WTC11 (cell line): ENCODE results near the gene FAM135A. TPM values are rescaled to one million over a fixed set of nuclear protein-coding genes. Genes with fewer than 3 reads are reported as not detected.
"Not testable (repeated sequence)": the region's sequence is repeated elsewhere in the genome, so short reads cannot be mapped to it uniquely, and the experiment has no call there.

Experiments used
- ATAC-seq: fragments of 200-7000 bp; cut with Tn5 transposase; 2 replicates; pipeline ENCODE4 v1.10.0; 2021; ENCODE audit warnings: mild to moderate bottlenecking, moderate library complexity
- CTCF ChIA-PET: fragments of 300-600 bp; sonication (Branson Sonifier 250); formaldehyde crosslinking; loops from one replicate; lab custom pipeline; 2021; ENCODE audit warnings: antibody characterized with exemption; lab: Charles Lee
- POLR2A ChIA-PET: fragments of 350-600 bp; sonication (Branson Sonifier 250); formaldehyde crosslinking; loops from one replicate; lab custom pipeline; 2021; ENCODE audit warnings: antibody characterized with exemption; lab: Charles Lee
- DNase-seq: peaks from one replicate; pipeline ENCODE4 v3.0.0; 2021; ENCODE audit warnings: low spot score
- H3K27ac Mint-ChIP-seq: 2 replicates; pipeline ENCODE4 v1.8.0; 2021; ENCODE audit warnings: mixed read lengths
- H3K27me3 Mint-ChIP-seq: 2 replicates; pipeline ENCODE4 v1.8.0; 2021; ENCODE audit warnings: low read depth, mild to moderate bottlenecking, moderate library complexity, mixed read lengths
- H3K36me3 Mint-ChIP-seq: 2 replicates; pipeline ENCODE4 v1.8.0; 2021; ENCODE audit warnings: mixed read lengths
- H3K4me1 Mint-ChIP-seq: 2 replicates; pipeline ENCODE4 v1.8.0; 2022; ENCODE audit warnings: mixed read lengths
- H3K4me3 Mint-ChIP-seq: 2 replicates; pipeline ENCODE4 v1.8.0; 2021; ENCODE audit warnings: mild to moderate bottlenecking, moderate library complexity, mixed read lengths
- H3K9me3 Mint-ChIP-seq: 2 replicates; pipeline ENCODE4 v1.8.0; 2021; ENCODE audit warnings: mixed read lengths
- ATF1 ChIP-seq: sonication (generic); formaldehyde crosslinking; IDR thresholded peaks from 2 replicates; pipeline ENCODE4 v1.8.1; 2023; ENCODE audit warnings: mild to moderate bottlenecking, moderate library complexity, missing genetic modification reagents
- ATF6 ChIP-seq: sonication (generic); formaldehyde crosslinking; IDR thresholded peaks from 2 replicates; pipeline ENCODE4 v1.8.1; 2023; ENCODE audit warnings: mild to moderate bottlenecking, missing genetic modification reagents
- E2F4 ChIP-seq: sonication (generic); formaldehyde crosslinking; IDR thresholded peaks from 2 replicates; pipeline ENCODE4 v1.8.1; 2022; ENCODE audit warnings: low read depth, mild to moderate bottlenecking, moderate library complexity, missing genetic modification reagents, borderline replicate concordance
- EMX1 ChIP-seq: fragments of 250-450 bp; sonication (Bioruptor Pico); IDR thresholded peaks from 2 replicates; pipeline ENCODE4 v1.8.0; 2021; ENCODE audit warnings: mild to moderate bottlenecking
- FOXJ3 ChIP-seq: sonication (generic); formaldehyde crosslinking; IDR thresholded peaks from 2 replicates; pipeline ENCODE4 v1.9.0; 2021; ENCODE audit warnings: missing genetic modification reagents, mild to moderate bottlenecking, borderline replicate concordance
- GTF2I ChIP-seq: fragments of 250-450 bp; sonication (Bioruptor Pico); conservative IDR thresholded peaks from 2 replicates; pipeline ENCODE4 v1.4.0; 2021; ENCODE audit warnings: mild to moderate bottlenecking
- HMGA2 ChIP-seq: fragments of 250-450 bp; sonication (Bioruptor Pico); IDR thresholded peaks from 2 replicates; pipeline ENCODE4 v1.4.0; 2021; ENCODE audit warnings: mild to moderate bottlenecking, moderate library complexity
- JAZF1 ChIP-seq: fragments of 250-450 bp; sonication (Bioruptor Pico); IDR thresholded peaks from 2 replicates; pipeline ENCODE4 v1.9.0; 2021; ENCODE audit warnings: moderate library complexity, mild to moderate bottlenecking, inconsistent platforms
- PRRX2 ChIP-seq: fragments of 250-450 bp; sonication (Bioruptor Pico); IDR thresholded peaks from 2 replicates; pipeline ENCODE4 v1.8.0; 2021; ENCODE audit warnings: mild to moderate bottlenecking
- RELA ChIP-seq: sonication (generic); formaldehyde crosslinking; IDR thresholded peaks from 2 replicates; pipeline ENCODE4 v1.8.1; 2022; ENCODE audit warnings: missing genetic modification reagents, mild to moderate bottlenecking, borderline replicate concordance
- RORB ChIP-seq: fragments of 250-450 bp; sonication (Bioruptor Pico); IDR thresholded peaks from 2 replicates; pipeline ENCODE4 v1.9.0; 2021; ENCODE audit warnings: mild to moderate bottlenecking
- ZNF138 ChIP-seq: sonication (generic); formaldehyde crosslinking; conservative IDR thresholded peaks from 2 replicates; pipeline ENCODE4 v1.8.1; 2022; ENCODE audit warnings: mild to moderate bottlenecking, moderate library complexity, missing genetic modification reagents
- ZNF396 ChIP-seq: fragments of 250-450 bp; sonication (Bioruptor Pico); IDR thresholded peaks from 2 replicates; pipeline ENCODE4 v1.8.0; 2021; ENCODE audit warnings: mild to moderate bottlenecking, moderate library complexity, borderline replicate concordance
- ZNF425 ChIP-seq: fragments of 250-450 bp; sonication (Bioruptor Pico); conservative IDR thresholded peaks from 2 replicates; pipeline ENCODE4 v1.9.0; 2021; ENCODE audit warnings: mild to moderate bottlenecking
- total RNA-seq: library from RNA; stranded (reverse); gene quantifications from 3 replicates; pipeline ENCODE4 v1.2.3, GENCODE V29; 2021
- TF ChIP-seq, protein P1 (sequence below): sonication (generic); formaldehyde crosslinking; IDR thresholded peaks from 2 replicates; pipeline ENCODE4 v1.8.0; 2023; ENCODE audit warnings: missing genetic modification reagents
- TF ChIP-seq, protein P2 (sequence below): sonication (generic); formaldehyde crosslinking; IDR thresholded peaks from 2 replicates; pipeline ENCODE4 v1.8.0; 2022; ENCODE audit warnings: missing genetic modification reagents
- TF ChIP-seq, protein P3 (sequence below): fragments of 250-450 bp; sonication (Bioruptor Pico); IDR thresholded peaks from 2 replicates; pipeline ENCODE4 v2.1.2; 2022; ENCODE audit warnings: mild to moderate bottlenecking, moderate library complexity

FAM135A gene
- total RNA-seq, 1 experiment from 2014 or later: 32.9 TPM

DNA sequence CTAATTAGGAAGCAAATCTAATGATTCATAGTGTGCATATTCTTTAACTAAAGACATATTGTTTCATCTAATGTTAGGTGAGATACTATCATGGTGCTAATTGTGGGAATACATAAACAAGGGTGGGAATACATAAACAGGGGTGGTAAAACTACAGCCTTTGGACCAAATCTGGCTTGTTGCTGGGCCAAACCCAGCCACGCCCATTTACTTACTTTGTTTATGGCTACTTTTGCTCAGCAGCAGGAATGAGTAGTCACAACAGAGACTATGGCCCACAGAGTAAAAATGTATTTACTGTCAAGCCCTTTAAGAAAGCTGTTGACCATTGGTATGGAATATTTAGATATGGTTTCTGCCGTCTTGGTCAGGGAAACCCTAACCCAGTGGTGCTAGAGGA is 31.7 kb downstream of the FAM135A start:
- Mint-ChIP-seq H3K27me3 (no peaks in the 10 kb centered on the region), H3K36me3 (peaks cover 71% of the 10 kb centered on the region), H3K27ac (no peak overlapping the region), H3K4me1 (0 out of 2 replicates have a peak, but pooled peaks cover 4% of the 10 kb centered on the region), H3K4me3 (no peak overlapping the region), H3K9me3 (peaks cover 58% of the 10 kb centered on the region)
- ChIA-PET POLR2A (no interaction called here), CTCF (no interaction called here)
- DNase-seq (no peak), ATAC-seq (no peak)
- TF ChIP-seq EMX1 (CRISPR knock-in tag): no peak
- TF ChIP-seq, protein P1, sequence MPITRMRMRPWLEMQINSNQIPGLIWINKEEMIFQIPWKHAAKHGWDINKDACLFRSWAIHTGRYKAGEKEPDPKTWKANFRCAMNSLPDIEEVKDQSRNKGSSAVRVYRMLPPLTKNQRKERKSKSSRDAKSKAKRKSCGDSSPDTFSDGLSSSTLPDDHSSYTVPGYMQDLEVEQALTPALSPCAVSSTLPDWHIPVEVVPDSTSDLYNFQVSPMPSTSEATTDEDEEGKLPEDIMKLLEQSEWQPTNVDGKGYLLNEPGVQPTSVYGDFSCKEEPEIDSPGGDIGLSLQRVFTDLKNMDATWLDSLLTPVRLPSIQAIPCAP (CRISPR knock-in tag): no peak
- no peak for TF ChIP-seq HMGA2 (CRISPR knock-in tag)
- no peak for TF ChIP-seq PRRX2 (CRISPR knock-in tag)
- no peak for TF ChIP-seq ATF6 (CRISPR knock-in tag)
- no peak for TF ChIP-seq RORB
- TF ChIP-seq, all 79 proteins: peak for 0

- DNase-seq, CTCF ChIA-PET, POLR2A ChIA-PET, H3K4me1 Mint-ChIP-seq, H3K4me3 Mint-ChIP-seq, ATAC-seq, H3K27ac Mint-ChIP-seq, H3K27me3 Mint-ChIP-seq: not testable (repeated sequence)
- peaks cover 61% of the 10 kb centered on the region for H3K9me3 Mint-ChIP-seq
- H3K36me3 Mint-ChIP-seq: peaks cover 73% of the 10 kb centered on the region
These were observed 34.2 kb downstream of the FAM135A start for GRCh38 chr6:70447343-70448070.

DNA sequence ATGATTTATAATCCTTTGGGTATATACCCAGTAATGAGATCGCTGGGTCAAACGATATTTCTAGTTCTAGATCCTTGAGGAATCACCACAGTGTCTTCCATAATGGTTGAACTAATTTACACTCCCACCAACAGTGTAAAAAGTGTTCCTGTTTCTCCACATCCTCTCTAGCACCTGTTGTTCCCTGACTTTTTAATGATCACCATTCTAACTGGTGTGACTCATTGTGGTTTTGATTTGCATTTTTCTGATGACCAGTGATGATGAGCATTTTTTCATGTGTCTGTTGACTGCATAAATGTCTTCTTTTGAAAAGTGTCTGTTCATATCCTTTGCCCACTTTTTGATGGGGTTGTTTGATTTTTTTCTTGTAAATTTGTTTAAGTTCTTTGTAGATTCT is 40.6 kb downstream of the FAM135A start:
- ATAC-seq, POLR2A ChIA-PET, H3K27me3 Mint-ChIP-seq, DNase-seq, CTCF ChIA-PET, H3K27ac Mint-ChIP-seq, H3K4me3 Mint-ChIP-seq, H3K4me1 Mint-ChIP-seq: not testable (repeated sequence)
- peaks cover 43% of the 10 kb centered on the region for H3K36me3 Mint-ChIP-seq
- peaks cover 12% of the 10 kb centered on the region for H3K9me3 Mint-ChIP-seq

- Mint-ChIP-seq H3K36me3 (peaks cover 44% of the 10 kb centered on the region), H3K4me3 (no peak overlapping the region), H3K4me1 (no peaks in the 10 kb centered on the region), H3K27me3 (no peaks in the 10 kb centered on the region), H3K9me3 (peaks cover 5% of the 10 kb centered on the region; the same call in 1 of the 2 replicates), H3K27ac (no peak overlapping the region)
- ChIA-PET POLR2A (no interaction called here), CTCF (no interaction called here)
- DNase-seq (no peak), ATAC-seq (no peak)
- TF ChIP-seq RELA (CRISPR knock-in tag): no peak
- no peak for TF ChIP-seq JAZF1 (CRISPR knock-in tag)
- TF ChIP-seq, protein P2, sequence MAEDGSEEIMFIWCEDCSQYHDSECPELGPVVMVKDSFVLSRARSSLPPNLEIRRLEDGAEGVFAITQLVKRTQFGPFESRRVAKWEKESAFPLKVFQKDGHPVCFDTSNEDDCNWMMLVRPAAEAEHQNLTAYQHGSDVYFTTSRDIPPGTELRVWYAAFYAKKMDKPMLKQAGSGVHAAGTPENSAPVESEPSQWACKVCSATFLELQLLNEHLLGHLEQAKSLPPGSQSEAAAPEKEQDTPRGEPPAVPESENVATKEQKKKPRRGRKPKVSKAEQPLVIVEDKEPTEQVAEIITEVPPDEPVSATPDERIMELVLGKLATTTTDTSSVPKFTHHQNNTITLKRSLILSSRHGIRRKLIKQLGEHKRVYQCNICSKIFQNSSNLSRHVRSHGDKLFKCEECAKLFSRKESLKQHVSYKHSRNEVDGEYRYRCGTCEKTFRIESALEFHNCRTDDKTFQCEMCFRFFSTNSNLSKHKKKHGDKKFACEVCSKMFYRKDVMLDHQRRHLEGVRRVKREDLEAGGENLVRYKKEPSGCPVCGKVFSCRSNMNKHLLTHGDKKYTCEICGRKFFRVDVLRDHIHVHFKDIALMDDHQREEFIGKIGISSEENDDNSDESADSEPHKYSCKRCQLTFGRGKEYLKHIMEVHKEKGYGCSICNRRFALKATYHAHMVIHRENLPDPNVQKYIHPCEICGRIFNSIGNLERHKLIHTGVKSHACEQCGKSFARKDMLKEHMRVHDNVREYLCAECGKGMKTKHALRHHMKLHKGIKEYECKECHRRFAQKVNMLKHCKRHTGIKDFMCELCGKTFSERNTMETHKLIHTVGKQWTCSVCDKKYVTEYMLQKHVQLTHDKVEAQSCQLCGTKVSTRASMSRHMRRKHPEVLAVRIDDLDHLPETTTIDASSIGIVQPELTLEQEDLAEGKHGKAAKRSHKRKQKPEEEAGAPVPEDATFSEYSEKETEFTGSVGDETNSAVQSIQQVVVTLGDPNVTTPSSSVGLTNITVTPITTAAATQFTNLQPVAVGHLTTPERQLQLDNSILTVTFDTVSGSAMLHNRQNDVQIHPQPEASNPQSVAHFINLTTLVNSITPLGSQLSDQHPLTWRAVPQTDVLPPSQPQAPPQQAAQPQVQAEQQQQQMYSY: no peak
- no peak for TF ChIP-seq FOXJ3
- TF ChIP-seq, protein P3, sequence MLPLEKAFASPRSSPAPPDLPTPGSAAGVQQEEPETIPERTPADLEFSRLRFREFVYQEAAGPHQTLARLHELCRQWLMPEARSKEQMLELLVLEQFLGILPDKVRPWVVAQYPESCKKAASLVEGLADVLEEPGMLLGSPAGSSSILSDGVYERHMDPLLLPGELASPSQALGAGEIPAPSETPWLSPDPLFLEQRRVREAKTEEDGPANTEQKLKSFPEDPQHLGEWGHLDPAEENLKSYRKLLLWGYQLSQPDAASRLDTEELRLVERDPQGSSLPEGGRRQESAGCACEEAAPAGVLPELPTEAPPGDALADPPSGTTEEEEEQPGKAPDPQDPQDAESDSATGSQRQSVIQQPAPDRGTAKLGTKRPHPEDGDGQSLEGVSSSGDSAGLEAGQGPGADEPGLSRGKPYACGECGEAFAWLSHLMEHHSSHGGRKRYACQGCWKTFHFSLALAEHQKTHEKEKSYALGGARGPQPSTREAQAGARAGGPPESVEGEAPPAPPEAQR (CRISPR knock-in tag): no peak
- TF ChIP-seq GTF2I: no peak
- no peak for TF ChIP-seq ATF1 (CRISPR knock-in tag)
- no peak for TF ChIP-seq ZNF396 (CRISPR knock-in tag)
- TF ChIP-seq ZNF425: no peak
- no peak for TF ChIP-seq E2F4 (CRISPR knock-in tag)
- no peak for TF ChIP-seq ZNF138 (CRISPR knock-in tag)
These were observed 43.4 kb downstream of the FAM135A start for GRCh38 chr6:70456735-70457134.
